SK-N-SH (cell line): ENCODE data around the gene NAALADL2. TPM values are rescaled to one million over a fixed set of nuclear protein-coding genes. Genes with fewer than 3 reads are reported as not detected.

ENCODE experiments used
- CTCF ChIA-PET: fragments of 300-600, 350-600 bp; formaldehyde crosslinking; extraction: SDS; loops from one replicate; lab custom pipeline; 2021; lab: Yijun Ruan, JAX
- POLR2A ChIA-PET: fragments of 350-600 bp; sonication (Branson Sonifier 250); formaldehyde crosslinking; extraction: SDS; loops from one replicate; lab custom pipeline; 2020; ENCODE audit warnings: antibody characterized with exemption, inconsistent platforms; lab: Yijun Ruan, JAX
- DNase-seq: peaks from one replicate; pipeline ENCODE4 v3.0.0; 2012
- H2AFZ ChIP-seq: fragments of 200-600 bp; sonication (generic); 2 replicates; pipeline ENCODE4 v1.8.1; 2016; ENCODE audit warnings: antibody characterized with exemption, mild to moderate bottlenecking, low read depth
- H3F3A ChIP-seq: fragments of 200-600 bp; sonication (generic); replicated peaks from 2 replicates; pipeline ENCODE3; 2016; ENCODE audit warnings: antibody characterized with exemption, mild to moderate bottlenecking; ENCODE audit not compliant: insufficient read depth
- H3K27ac ChIP-seq, 2 experiments: fragments of 200-500 bp in 1 of 2; fragments of 200-600 bp in 1 of 2; sonication (Bioruptor generic) in 1 of 2; sonication (generic), shearing (Covaris generic) in 1 of 2; 2 replicates each; pipeline versions ENCODE4 v1.5.1 to v1.6.1; 2014 to 2016; ENCODE audit warnings: low read depth in 2 of 2, inconsistent platforms in 1 of 2, low read length in 1 of 2, mild to moderate bottlenecking in 1 of 2, mixed read lengths in 1 of 2
- H3K27me3 ChIP-seq: fragments of 200-600 bp; sonication (generic), shearing (Covaris generic); 2 replicates; pipeline ENCODE4 v1.6.1; 2016; ENCODE audit warnings: mixed run types; ENCODE audit not compliant: insufficient read depth
- H3K36me3 ChIP-seq, 2 experiments: fragments of 200-500 bp in 1 of 2; fragments of 200-600 bp in 1 of 2; sonication (Bioruptor generic) in 1 of 2; sonication (generic) in 1 of 2; replicated peaks in 1 of 2; 2 replicates each; pipeline versions ENCODE3 to v1.5.1; 2014 to 2016; ENCODE audit warnings: low read length in 1 of 2, mild to moderate bottlenecking in 1 of 2; ENCODE audit not compliant: insufficient read depth in 2 of 2, control insufficient read depth in 1 of 2
- H3K4me1 ChIP-seq, 2 experiments: fragments of 200-500 bp in 1 of 2; fragments of 200-600 bp in 1 of 2; sonication (Bioruptor generic) in 1 of 2; sonication (generic), shearing (Covaris generic) in 1 of 2; 2 replicates each; pipeline versions ENCODE4 v1.5.1 to v1.6.1; 2014 to 2016; ENCODE audit warnings: low read depth in 1 of 2, low read length in 1 of 2, mixed run types in 1 of 2; ENCODE audit not compliant: insufficient read depth in 2 of 2, control insufficient read depth in 1 of 2
- H3K4me2 ChIP-seq: fragments of 200-600 bp; sonication (generic), shearing (Covaris generic); 2 replicates; pipeline ENCODE4 v1.6.1; 2017; ENCODE audit warnings: mixed run types
- H3K4me3 ChIP-seq, 2 experiments: fragments of 200-500 bp in 1 of 2; fragments of 200-600 bp in 1 of 2; sonication (Bioruptor generic) in 1 of 2; sonication (generic), shearing (Covaris generic) in 1 of 2; 2 replicates each; pipeline versions ENCODE4 v1.5.1 to v1.8.1; 2014 to 2016; ENCODE audit warnings: low read depth in 2 of 2, inconsistent platforms in 1 of 2, low read length in 1 of 2, mild to moderate bottlenecking in 1 of 2, mixed read lengths in 1 of 2, moderate library complexity in 1 of 2
- H3K79me2 ChIP-seq: fragments of 200-600 bp; sonication (generic); 2 replicates; pipeline ENCODE4 v1.8.1; 2017; ENCODE audit warnings: mild to moderate bottlenecking; ENCODE audit not compliant: insufficient read depth
- H3K9ac ChIP-seq: fragments of 200-600 bp; sonication (generic); 2 replicates; pipeline ENCODE4 v1.6.1; 2017; ENCODE audit warnings: mixed run types
- H3K9me2 ChIP-seq: fragments of 200-600 bp; sonication (generic); 2 replicates; pipeline ENCODE4 v1.6.1; 2017; ENCODE audit warnings: mixed run types
- H3K9me3 ChIP-seq: fragments of 200-600 bp; sonication (generic); 2 replicates; pipeline ENCODE4 v1.6.1; 2017; ENCODE audit warnings: mixed run types, mild to moderate bottlenecking, moderate library complexity
- H4K20me1 ChIP-seq: fragments of 200-600 bp; sonication (generic); 2 replicates; pipeline ENCODE4 v1.6.1; 2017; ENCODE audit warnings: mild to moderate bottlenecking, mixed run types; ENCODE audit not compliant: insufficient read depth
- EP300 ChIP-seq, 2 experiments: IDR thresholded peaks; 2 replicates each; pipeline versions ENCODE4 v1.4.0 to v1.6.1; 2012; ENCODE audit warnings: borderline replicate concordance in 1 of 2, low read depth in 1 of 2, low read length in 1 of 2
- FOXJ3 ChIP-seq: sonication (generic); formaldehyde crosslinking; IDR thresholded peaks from 2 replicates; pipeline ENCODE4 v1.5.1; 2020; ENCODE audit warnings: mild to moderate bottlenecking, missing genetic modification reagents
- GATA2 ChIP-seq: sonication (generic); formaldehyde crosslinking; IDR thresholded peaks from 2 replicates; pipeline ENCODE4 v1.5.0; 2020; ENCODE audit warnings: mild to moderate bottlenecking, missing genetic modification reagents
- IRF3 ChIP-seq: fragments of 150-350 bp; IDR thresholded peaks from 2 replicates; pipeline ENCODE4 v1.6.1; 2016; ENCODE audit warnings: mild to moderate bottlenecking, low read depth, low read length
- PBX3 ChIP-seq: IDR thresholded peaks from 2 replicates; pipeline ENCODE4; 2012
- RCOR1 ChIP-seq: fragments of 150-350 bp; IDR thresholded peaks from 2 replicates; pipeline ENCODE4 v1.6.1; 2017; ENCODE audit warnings: antibody characterized with exemption, low read length
- REST ChIP-seq: IDR thresholded peaks from 2 replicates; pipeline ENCODE4 v1.6.1; 2012; ENCODE audit warnings: mild to moderate bottlenecking, low read depth, low read length, moderate library complexity
- RFX5 ChIP-seq: IDR thresholded peaks from 2 replicates; pipeline ENCODE4 v1.6.1; 2012; ENCODE audit warnings: mild to moderate bottlenecking, improper control_type of control experiment, low read length
- RXRA ChIP-seq: IDR thresholded peaks from 2 replicates; pipeline ENCODE4 v1.4.0; 2012; ENCODE audit warnings: low read depth, mild to moderate bottlenecking, borderline replicate concordance
- SIN3A ChIP-seq: IDR thresholded peaks from 2 replicates; pipeline ENCODE4 v1.6.1; 2012; ENCODE audit warnings: low read depth, mild to moderate bottlenecking, low read length, moderate library complexity, borderline replicate concordance
- USF1 ChIP-seq: IDR thresholded peaks from 2 replicates; pipeline ENCODE4 v1.4.0; 2012; ENCODE audit warnings: low read depth, borderline replicate concordance
- YY1 ChIP-seq: IDR thresholded peaks from 2 replicates; pipeline ENCODE4 v1.4.0; 2012; ENCODE audit warnings: low read depth, mild to moderate bottlenecking
- ZBTB33 ChIP-seq: IDR thresholded peaks from 2 replicates; pipeline ENCODE4 v1.4.0; 2012; ENCODE audit warnings: low read depth, borderline replicate concordance
- WGBS: methylation state at CpG from one replicate; pipeline ENCODE4 v1.1.6; 2017; ENCODE audit warnings: low lambda C conversion rate; 5-methylcytosine and 5-hydroxymethylcytosine counted together
- polyA plus RNA-seq, 3 experiments: library from polyadenylated mRNA; depleted of rRNA; stranded (reverse); fragments of >200 nt; gene quantifications; 2 replicates each; pipeline ENCODE4 v1.2.3, GENCODE V29; 2012

NAALADL2 gene
- polyA plus RNA-seq (2012; rRNA removed) = 0.97 and 1.2 TPM in 2 replicates
- 1.8 and 2.4 TPM in 2 replicates for polyA plus RNA-seq (2012; cell fraction: cytosol; rRNA removed)
- 0.20 and 3.1 TPM in 2 replicates for polyA plus RNA-seq (2012; cell fraction: nucleus; rRNA removed)

- POLR2A ChIA-PET = no interaction called here
- peak within 1 kb of the TSS; percentile 75; the same call in 1 of the 2 replicates for H2AFZ ChIP-seq
- peak within 1 kb of the TSS; percentile 21; the same call in 1 of the 2 replicates for H3K4me2 ChIP-seq
Observed at GRCh38 chr3:174859114-174859735, at the start of gene NAALADL2. TSS of gene NAALADL2 (plus strand) at chr3:174859334.

GRCh38 chr3:174810254-174810653, 48.9 kb upstream of the NAALADL2 start:
- no peak overlapping the region for H3K4me3 ChIP-seq
- H3K9me3 ChIP-seq = no peaks in the 10 kb centered on the region
- no peaks in the 10 kb centered on the region for H3K36me3 ChIP-seq
- H3K9me2 ChIP-seq = no peaks in the 10 kb centered on the region
- H3K4me1 ChIP-seq = no peaks in the 10 kb centered on the region
- TF ChIP-seq PBX3 = no peak
- TF ChIP-seq REST = no peak
- no peak for TF ChIP-seq ZBTB33
- TF ChIP-seq FOXJ3 (CRISPR knock-in tag) = no peak
- TF ChIP-seq SIN3A = no peak
- TF ChIP-seq YY1 = no peak
- no peaks in the 10 kb centered on the region for H4K20me1 ChIP-seq
- no peak overlapping the region for H3K4me2 ChIP-seq
- H2AFZ ChIP-seq = no peak overlapping the region
- no peak for DNase-seq
- no peaks in the 10 kb centered on the region for H3K79me2 ChIP-seq
- no peaks in the 10 kb centered on the region for H3K27me3 ChIP-seq
- H3F3A ChIP-seq = no peaks in the 10 kb centered on the region
- H3K27ac ChIP-seq = no peak overlapping the region
- no peak overlapping the region for H3K9ac ChIP-seq
- ChIA-PET CTCF (no interaction called here), POLR2A (no interaction called here)

More at GRCh38 chr3:174859114-174859735, at the start of gene NAALADL2:
- Histone ChIP-seq H3K27ac (no peak within 1 kb of the TSS), H3K9me2 (no peaks in the 10 kb centered on the region), H3K27me3 (no peaks in the 10 kb centered on the region), H3K79me2 (no peaks in the 10 kb centered on the region), H3K4me1 (no peaks in the 10 kb centered on the region), H3K36me3 (no peaks in the 10 kb centered on the region), H3K9me3 (no peaks in the 10 kb centered on the region), H4K20me1 (no peaks in the 10 kb centered on the region), H3K4me3 (no peak within 1 kb of the TSS), H3K9ac (no peak within 1 kb of the TSS), H3F3A (no peaks in the 10 kb centered on the region)
- TF ChIP-seq RCOR1 (no peak), FOXJ3 (CRISPR knock-in tag) (no peak), USF1 (no peak), IRF3 (no peak), RFX5 (no peak), EP300 (IDR thresholded peaks at IDR 0.05; ENCODE audit: borderline replicate concordance in 1 of 2, low read depth in 1 of 2, low read length in 1 of 2) (no peak), GATA2 (no peak), RXRA (no peak)
- WGBS = 78% methylated on average over 5 of the region's 5 CpGs
- DNase-seq = no peak
- CTCF ChIA-PET = no interaction called here
